AG09309 (cell line): Measurements from ENCODE around the gene KRTAP5-6.

ENCODE experiments used
- DNase-seq: peaks from one replicate; pipeline ENCODE4 v3.0.0-alpha.2; 2010; ENCODE audit warnings: low read depth
- H3K4me3 ChIP-seq: 2 replicates; pipeline ENCODE4 v1.5.1; 2011; ENCODE audit warnings: mild to moderate bottlenecking, low read depth, low read length, moderate library complexity; ENCODE audit not compliant: control insufficient read depth
- CTCF ChIP-seq: IDR thresholded peaks from 2 replicates; pipeline ENCODE4 v1.5.1; 2011; ENCODE audit warnings: mild to moderate bottlenecking, low read depth, low read length, inconsistent platforms; ENCODE audit not compliant: insufficient read depth, control insufficient read depth; ENCODE audit errors: missing control alignments

KRTAP5-6 gene

DNA sequence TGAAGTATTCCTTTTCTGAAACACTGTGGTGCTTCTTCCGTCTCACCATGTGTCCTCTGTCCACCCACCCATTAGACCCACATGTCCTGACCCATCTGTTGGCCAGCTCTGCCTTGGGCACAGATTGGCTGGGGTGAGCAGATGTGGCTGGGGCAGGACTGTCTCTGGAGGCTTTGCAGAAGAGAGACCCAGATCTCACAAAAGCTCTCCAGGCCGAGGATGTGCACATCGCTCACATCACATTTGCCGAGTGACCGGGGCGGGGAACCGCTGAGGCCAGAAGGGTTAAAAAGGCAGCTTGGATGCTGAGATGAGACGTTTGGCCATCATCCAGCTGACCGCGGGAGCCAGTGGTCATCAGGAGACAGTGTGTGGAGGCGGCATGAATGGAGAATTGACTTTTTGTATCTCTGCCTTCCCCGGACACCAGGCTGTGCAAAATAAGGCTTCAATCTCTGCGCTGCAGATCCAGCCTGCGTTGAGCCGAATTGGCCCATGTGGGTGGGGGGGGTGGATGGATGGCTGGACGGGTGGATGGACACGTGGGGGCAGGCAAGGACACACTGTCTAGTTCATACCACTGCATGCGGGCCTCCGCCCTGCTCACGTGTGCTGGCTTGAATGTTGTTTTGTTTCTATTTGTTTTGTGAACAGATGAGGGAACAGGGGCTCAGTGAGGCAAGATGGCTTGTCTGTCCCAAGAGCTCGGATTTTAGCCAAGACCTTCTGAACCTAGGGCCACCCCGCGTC, 47.3 kb downstream of the KRTAP5-6 start:
- no peak for DNase-seq
- H3K4me3 ChIP-seq = no peak overlapping the region
- no peak for TF ChIP-seq CTCF

DNA sequence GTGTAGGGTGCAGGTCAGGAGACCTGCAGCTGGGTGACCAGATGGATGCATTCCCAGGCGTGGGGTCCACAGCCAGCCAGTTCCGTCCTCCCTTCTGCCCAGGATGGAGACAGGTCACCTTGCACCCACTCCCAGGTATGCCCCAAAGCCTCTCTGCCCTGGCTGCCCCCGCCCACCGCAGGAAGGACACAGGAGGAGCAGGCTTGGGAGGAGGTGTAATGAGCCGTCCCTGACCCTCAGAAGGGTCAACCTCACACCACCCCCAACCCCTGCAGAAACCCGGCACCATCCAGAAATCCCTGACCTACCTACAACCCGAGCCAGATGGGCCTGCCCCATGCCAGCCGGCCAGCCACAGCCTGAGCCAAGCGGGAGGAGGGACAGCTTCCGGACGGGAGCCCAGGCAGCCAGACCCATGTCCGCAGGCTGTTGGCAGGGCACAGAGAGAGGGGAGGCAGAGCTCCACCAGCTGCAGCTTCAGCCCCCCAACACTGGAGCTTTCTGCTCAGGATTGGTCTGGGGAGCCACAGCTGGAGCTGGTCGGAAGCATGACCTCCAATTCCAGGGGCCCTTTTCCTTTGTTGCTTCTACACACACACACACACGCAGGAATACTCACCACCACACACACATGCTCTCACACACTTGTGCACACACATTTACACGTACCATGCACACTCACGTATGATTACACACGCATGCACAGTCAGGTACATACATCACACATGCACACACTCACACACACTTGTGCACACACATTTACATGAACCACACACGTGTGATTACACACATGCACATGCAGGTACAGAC, 48.1 kb downstream of the KRTAP5-6 start:
- no peak for TF ChIP-seq CTCF
- no peak overlapping the region for H3K4me3 ChIP-seq
- no peak for DNase-seq

DNA sequence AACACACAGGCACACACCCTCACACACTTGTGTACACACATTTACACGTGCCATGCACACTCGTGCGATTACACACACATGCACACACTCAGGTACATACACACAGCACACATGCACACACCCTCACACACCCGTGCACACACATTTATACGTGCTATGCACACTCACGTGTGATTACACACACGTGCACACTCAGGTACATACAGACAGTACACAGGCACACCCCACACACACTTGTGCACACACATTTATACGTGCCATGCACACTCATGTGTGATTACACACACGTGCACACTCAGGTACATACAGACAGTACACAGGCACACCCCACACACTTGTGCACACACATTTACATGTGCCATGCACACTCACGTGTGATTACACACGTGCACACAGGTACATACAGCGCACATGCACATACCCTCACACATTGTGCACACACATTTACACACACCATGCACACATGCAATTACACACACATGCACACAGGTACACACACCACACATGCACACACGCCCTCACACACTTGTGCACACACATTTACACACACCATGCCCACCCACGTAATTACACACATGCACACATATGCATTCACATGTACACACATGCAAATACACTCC, 48.8 kb downstream of the KRTAP5-6 start:
- DNase-seq = no peak
- no peak overlapping the region for H3K4me3 ChIP-seq
- no peak for TF ChIP-seq CTCF

- no peak overlapping the region for H3K4me3 ChIP-seq
- no peak for DNase-seq
- TF ChIP-seq CTCF = no peak
Measured at GRCh38 chr11:1746511-1746931, 49.5 kb downstream of the KRTAP5-6 start.

DNA sequence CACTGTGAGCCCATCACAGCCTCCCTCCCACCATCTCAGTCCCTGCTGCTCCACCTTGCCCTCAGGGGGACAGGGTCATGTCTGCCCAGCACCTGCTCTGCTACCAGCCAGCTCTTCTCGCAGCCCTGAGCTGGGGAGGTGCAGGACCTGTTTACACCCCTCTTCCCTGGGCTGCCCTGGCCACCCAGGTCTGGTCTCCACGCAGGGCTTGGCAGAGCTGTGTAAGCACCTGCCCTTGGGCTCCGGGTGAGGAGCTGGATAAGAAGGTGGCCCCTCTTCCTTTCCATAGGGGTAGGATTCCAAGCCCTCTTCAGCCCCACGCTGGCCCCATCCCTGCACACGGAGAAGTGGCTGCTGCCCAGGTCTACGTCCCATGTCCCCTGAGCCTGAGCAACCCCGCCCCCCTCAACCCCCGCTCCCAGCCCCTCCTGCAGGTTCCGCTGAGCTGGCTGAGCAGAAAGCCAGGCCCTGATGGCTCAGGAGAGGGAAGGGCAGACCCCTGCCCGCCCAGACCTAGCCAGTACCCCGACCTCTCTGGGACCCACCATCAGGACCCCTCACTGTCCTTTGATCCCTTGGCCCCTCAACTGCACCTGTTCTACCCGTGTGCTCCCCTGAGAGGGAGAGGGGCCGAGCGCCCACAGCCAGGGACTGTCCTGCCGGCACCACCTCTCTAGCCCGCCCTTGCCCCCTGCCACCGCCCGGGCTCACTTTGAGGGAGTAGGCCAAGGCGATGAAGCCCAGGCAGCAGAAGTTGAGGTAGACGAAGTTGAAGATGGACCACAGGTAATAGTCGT, 50.2 kb downstream of the KRTAP5-6 start:
- no peak for TF ChIP-seq CTCF

More for the DNA sequence above, 50.2 kb downstream of the KRTAP5-6 start:
- DNase-seq = no peak
- H3K4me3 ChIP-seq = no peak overlapping the region
